HG03280 (cell line): Measurements from ENCODE around the gene UBASH3B.
"Not testable (repeated sequence)": the region's sequence is repeated elsewhere in the genome, so short reads cannot be mapped to it uniquely, and the experiment has no call there.

Experiments
- ATAC-seq: cut with Tn5 transposase; IDR thresholded peaks from one replicate; pipeline ENCODE4 v1.9.1; 2021; ENCODE audit warnings: mild to moderate bottlenecking, moderate library complexity; ENCODE audit not compliant: unreplicated experiment

UBASH3B gene

GRCh38 chr11:122728561-122728960 is 73.0 kb downstream of the UBASH3B start:
- no peak for ATAC-seq

GRCh38 chr11:122729139-122729538 is 73.6 kb downstream of the UBASH3B start:
- no peak for ATAC-seq

GRCh38 chr11:122730694-122731093 is 75.2 kb downstream of the UBASH3B start:
- ATAC-seq, result not testable (repeated sequence)

- no peak for ATAC-seq
These were observed 76.0 kb downstream of the UBASH3B start for GRCh38 chr11:122731500-122731913.

- ATAC-seq, result no peak
These were observed 77.1 kb downstream of the UBASH3B start for GRCh38 chr11:122732342-122733315.

- no peak for ATAC-seq
These were observed 77.8 kb downstream of the UBASH3B start for GRCh38 chr11:122733318-122733717.

GRCh38 chr11:122734848-122735496 is 79.5 kb downstream of the UBASH3B start:
- no peak for ATAC-seq

- no peak for ATAC-seq
These were observed 82.6 kb downstream of the UBASH3B start for GRCh38 chr11:122737951-122738693.

- ATAC-seq, result no peak
These were observed 86.2 kb downstream of the UBASH3B start for GRCh38 chr11:122741613-122742300.

- no peak for ATAC-seq
These were observed 86.9 kb downstream of the UBASH3B start for GRCh38 chr11:122742301-122743018.

- no peak for ATAC-seq
These were observed 87.7 kb downstream of the UBASH3B start for GRCh38 chr11:122743097-122743741.

GRCh38 chr11:122743949-122744348 is 88.4 kb downstream of the UBASH3B start:
- ATAC-seq, result no peak

- no peak for ATAC-seq
These were observed 88.8 kb downstream of the UBASH3B start for GRCh38 chr11:122744357-122744756.

GRCh38 chr11:122745111-122745510 is 89.6 kb downstream of the UBASH3B start:
- no peak for ATAC-seq

GRCh38 chr11:122746050-122746478 is 90.5 kb downstream of the UBASH3B start:
- peak; percentile 65 for ATAC-seq

- ATAC-seq, result no peak
These were observed 91.2 kb downstream of the UBASH3B start for GRCh38 chr11:122746611-122747244.

- no peak for ATAC-seq
These were observed 91.8 kb downstream of the UBASH3B start for GRCh38 chr11:122747351-122747781.

- ATAC-seq, result peak; percentile 89
These were observed 93.6 kb downstream of the UBASH3B start for GRCh38 chr11:122749005-122749687.
